Sigmoid colon (tissue), 7 donors: ENCODE results near the gene PCBP3. TPM values are rescaled to one million over a fixed set of nuclear protein-coding genes. Genes with fewer than 3 reads are reported as not detected.

ENCODE experiments used
- DNase-seq: peaks from one replicate; pipeline ENCODE4 v3.0.0-alpha.2; 2019
- H3K27ac ChIP-seq, 4 donors: fragments of 200-600 bp; sonication (generic); one replicate each; pipeline ENCODE4 v1.5.1; 2016 to 2019; ENCODE audit warnings: mild to moderate bottlenecking in 1 of 4
- H3K27me3 ChIP-seq, 3 donors: fragments of 200-600 bp; sonication (generic); one replicate each; pipeline ENCODE4 v1.5.1; 2019; ENCODE audit warnings: mild to moderate bottlenecking in 1 of 3
- H3K36me3 ChIP-seq, 4 donors: fragments of 200-600 bp; sonication (generic); one replicate each; pipeline ENCODE4 v1.5.1; 2016 to 2019
- H3K4me1 ChIP-seq, 4 donors: fragments of 200-600 bp; sonication (generic); one replicate each; pipeline ENCODE4 v1.5.1; 2017 to 2019
- H3K4me3 ChIP-seq, 4 donors: fragments of 200-600 bp; sonication (generic); one replicate each; pipeline ENCODE4 v1.5.1; 2017 to 2019; ENCODE audit warnings: mild to moderate bottlenecking in 2 of 4, moderate library complexity in 1 of 4
- H3K9me3 ChIP-seq, 4 donors: fragments of 200-600 bp in 3 of 4; sonication (generic) in 3 of 4; one replicate each; pipeline versions ENCODE4 v1.5.1 to v1.6.1; 2013 to 2019
- EP300 ChIP-seq, 4 donors: sonication (generic); formaldehyde crosslinking; IDR thresholded peaks; one replicate each; pipeline ENCODE4 v1.6.1; 2017; ENCODE audit warnings: antibody characterized with exemption in 4 of 4
- POLR2A ChIP-seq, 2 donors: fragments of 450-650 bp; IDR thresholded peaks; one replicate each; pipeline ENCODE4 v1.6.1; 2016; ENCODE audit warnings: antibody characterized with exemption in 2 of 2, mild to moderate bottlenecking in 2 of 2, moderate library complexity in 2 of 2
- POLR2AphosphoS5 ChIP-seq, 4 donors: sonication (generic); formaldehyde crosslinking; IDR thresholded peaks; one replicate each; pipeline ENCODE4 v1.6.1; 2017; ENCODE audit warnings: antibody characterized with exemption in 4 of 4
- WGBS, 2 donors: extraction: QIAGEN DNeasy Blood & Tissue Kit; methylation state at CpG; one replicate each; pipeline ENCODE4 v1.1.7; 2013; 5-methylcytosine and 5-hydroxymethylcytosine counted together
- intact Hi-C: fragments of 100-400 bp; cut with DNase I; formaldehyde crosslinking; loops from one replicate; pipeline ENCODE4 v1.15.1; 2023
- polyA plus RNA-seq, 3 donors: library from polyadenylated mRNA; stranded (reverse); fragments of 200-250 nt; gene quantifications; one replicate each; pipeline ENCODE4 v1.2.3, GENCODE V29; 2013
- total RNA-seq, 4 donors: library from RNA; depleted of rRNA; stranded (reverse); fragments of >200 nt; gene quantifications; one replicate each; pipeline ENCODE4 v1.1.0, GENCODE V29; 2016
- TF ChIP-seq, protein P1 (sequence below), 4 experiments: fragments of 450-650 bp in 3 of 4; fragments of 200-600 bp in 1 of 4; IDR thresholded peaks; one replicate each; pipeline ENCODE4 v1.5.1; 2016 to 2019; ENCODE audit warnings: antibody characterized with exemption in 4 of 4, mild to moderate bottlenecking in 3 of 4, moderate library complexity in 2 of 4
- donor health status: healthy with polysubstance abuse.
- donor health status: Bipolar disorder and iron deficiency.
- donor health status: healthy.

Gene PCBP3
- total and polyA plus RNA-seq, 7 donors = 1.2 to 21.3 (median 8.2) TPM

DNA sequence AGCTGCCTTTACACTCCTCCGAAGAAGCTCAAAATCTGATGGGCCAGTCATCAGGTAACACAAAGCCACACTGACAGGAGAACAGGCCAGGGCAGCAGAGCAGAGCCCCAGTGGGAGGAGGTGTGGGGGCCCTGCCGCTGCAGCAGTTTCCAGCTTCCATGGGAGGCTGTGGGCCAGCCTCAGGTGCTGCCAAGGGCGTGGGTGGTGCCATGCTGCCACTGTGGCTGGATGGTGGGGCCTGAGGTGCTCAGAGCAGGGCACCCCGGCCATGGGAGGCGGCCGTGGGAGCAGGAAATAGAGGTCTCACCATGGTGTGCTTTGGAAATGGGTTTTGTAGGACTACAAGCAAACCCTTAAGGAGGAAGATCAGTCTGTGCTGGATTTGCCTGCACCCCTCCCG lies 287.3 kb downstream of the PCBP3 start:
- TF ChIP-seq, protein P1, sequence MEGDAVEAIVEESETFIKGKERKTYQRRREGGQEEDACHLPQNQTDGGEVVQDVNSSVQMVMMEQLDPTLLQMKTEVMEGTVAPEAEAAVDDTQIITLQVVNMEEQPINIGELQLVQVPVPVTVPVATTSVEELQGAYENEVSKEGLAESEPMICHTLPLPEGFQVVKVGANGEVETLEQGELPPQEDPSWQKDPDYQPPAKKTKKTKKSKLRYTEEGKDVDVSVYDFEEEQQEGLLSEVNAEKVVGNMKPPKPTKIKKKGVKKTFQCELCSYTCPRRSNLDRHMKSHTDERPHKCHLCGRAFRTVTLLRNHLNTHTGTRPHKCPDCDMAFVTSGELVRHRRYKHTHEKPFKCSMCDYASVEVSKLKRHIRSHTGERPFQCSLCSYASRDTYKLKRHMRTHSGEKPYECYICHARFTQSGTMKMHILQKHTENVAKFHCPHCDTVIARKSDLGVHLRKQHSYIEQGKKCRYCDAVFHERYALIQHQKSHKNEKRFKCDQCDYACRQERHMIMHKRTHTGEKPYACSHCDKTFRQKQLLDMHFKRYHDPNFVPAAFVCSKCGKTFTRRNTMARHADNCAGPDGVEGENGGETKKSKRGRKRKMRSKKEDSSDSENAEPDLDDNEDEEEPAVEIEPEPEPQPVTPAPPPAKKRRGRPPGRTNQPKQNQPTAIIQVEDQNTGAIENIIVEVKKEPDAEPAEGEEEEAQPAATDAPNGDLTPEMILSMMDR (IDR thresholded peaks at IDR 0.05) = no peak
- TF ChIP-seq POLR2AphosphoS5 (IDR thresholded peaks at IDR 0.05) (no peak), EP300 (IDR thresholded peaks at IDR 0.05) (no peak), POLR2A (IDR thresholded peaks at IDR 0.05) (no peak)
- H3K4me1 ChIP-seq = no peaks in the 10 kb centered on the region
- no peaks in the 10 kb centered on the region for H3K36me3 ChIP-seq
- peaks cover 0 to 7% (median 2%) of the 10 kb centered on the region in 4 donors for H3K9me3 ChIP-seq
- intact Hi-C loops = no loop called here
- no peak for DNase-seq
- 78 to 79% methylated on average over 7 of the region's 7 CpGs for WGBS, 2 donors
- no peak overlapping the region for H3K4me3 ChIP-seq
- no peak overlapping the region for H3K27ac ChIP-seq
- H3K27me3 ChIP-seq = no peaks in the 10 kb centered on the region

- intact Hi-C loops = no loop called here
- Histone ChIP-seq H3K9me3 (peaks cover 0 to 12% (median 4%) of the 10 kb centered on the region in 4 donors), H3K4me1 (no peaks in the 10 kb centered on the region), H3K27ac (no peak overlapping the region), H3K27me3 (no peaks in the 10 kb centered on the region), H3K36me3 (no peaks in the 10 kb centered on the region), H3K4me3 (no peak overlapping the region)
- no peak for TF ChIP-seq POLR2AphosphoS5 (IDR thresholded peaks at IDR 0.05)
- TF ChIP-seq EP300 (IDR thresholded peaks at IDR 0.05) = no peak
- TF ChIP-seq POLR2A (IDR thresholded peaks at IDR 0.05) = no peak
- TF ChIP-seq, protein P1 (IDR thresholded peaks at IDR 0.05) = no peak
- WGBS, 2 donors = 87 to 91% methylated on average over 23 of the region's 23 CpGs
- no peak for DNase-seq
Observed at GRCh38 chr21:45931397-45931969, 288.0 kb downstream of the PCBP3 start.

DNA sequence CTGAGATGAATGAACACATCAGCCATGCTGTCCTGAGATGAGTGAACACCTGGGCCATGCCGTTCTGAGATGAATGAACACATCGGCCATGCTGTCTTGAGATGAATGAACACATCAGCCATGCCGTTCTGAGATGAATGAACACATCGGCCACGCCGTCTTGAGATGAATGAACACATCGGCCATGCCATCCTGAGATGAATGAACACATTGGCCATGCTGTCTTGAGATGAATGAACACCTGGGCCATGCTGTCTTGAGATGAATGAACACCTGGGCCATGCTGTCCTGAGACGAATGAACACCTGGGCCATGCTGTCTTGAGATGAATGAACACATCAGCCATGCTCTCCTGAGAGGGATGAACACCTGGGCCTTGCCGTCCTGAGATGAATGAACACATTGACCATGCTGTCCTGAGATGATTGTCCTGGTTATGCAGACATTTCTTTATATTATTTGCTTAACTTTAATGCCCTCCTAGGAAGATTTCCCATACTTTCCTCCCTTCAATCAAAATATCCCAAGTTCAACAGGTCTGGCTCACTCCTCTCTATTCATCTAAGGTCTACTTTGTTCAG lies 289.5 kb downstream of the PCBP3 start:
- Histone ChIP-seq H3K9me3 (peaks cover 0 to 12% (median 4%) of the 10 kb centered on the region in 4 donors), H3K27ac (no peak overlapping the region), H3K36me3 (no peaks in the 10 kb centered on the region), H3K4me3 (no peak overlapping the region), H3K4me1 (no peaks in the 10 kb centered on the region), H3K27me3 (no peaks in the 10 kb centered on the region)
- no peak for TF ChIP-seq POLR2AphosphoS5 (IDR thresholded peaks at IDR 0.05)
- no peak for TF ChIP-seq EP300 (IDR thresholded peaks at IDR 0.05)
- intact Hi-C loops = no loop called here
- no peak for DNase-seq
- WGBS, 2 donors = 66 to 71% methylated on average over 9 of the region's 9 CpGs

- Histone ChIP-seq H3K4me1 (no peaks in the 10 kb centered on the region), H3K36me3 (no peaks in the 10 kb centered on the region), H3K4me3 (no peak overlapping the region), H3K9me3 (peaks cover 0 to 12% (median 4%) of the 10 kb centered on the region in 4 donors), H3K27ac (no peak overlapping the region), H3K27me3 (no peaks in the 10 kb centered on the region)
- intact Hi-C loops = no loop called here
- no peak for DNase-seq
- 71 to 72% methylated on average over 6 of the region's 6 CpGs for whole genome bisulfite sequencing, 2 donors
- TF ChIP-seq EP300 (IDR thresholded peaks at IDR 0.05) (no peak), POLR2AphosphoS5 (IDR thresholded peaks at IDR 0.05) (no peak), POLR2A (IDR thresholded peaks at IDR 0.05) (no peak)
- TF ChIP-seq, protein P1 (IDR thresholded peaks at IDR 0.05) = no peak
Observed at GRCh38 chr21:45934085-45934484, 290.6 kb downstream of the PCBP3 start.

DNA sequence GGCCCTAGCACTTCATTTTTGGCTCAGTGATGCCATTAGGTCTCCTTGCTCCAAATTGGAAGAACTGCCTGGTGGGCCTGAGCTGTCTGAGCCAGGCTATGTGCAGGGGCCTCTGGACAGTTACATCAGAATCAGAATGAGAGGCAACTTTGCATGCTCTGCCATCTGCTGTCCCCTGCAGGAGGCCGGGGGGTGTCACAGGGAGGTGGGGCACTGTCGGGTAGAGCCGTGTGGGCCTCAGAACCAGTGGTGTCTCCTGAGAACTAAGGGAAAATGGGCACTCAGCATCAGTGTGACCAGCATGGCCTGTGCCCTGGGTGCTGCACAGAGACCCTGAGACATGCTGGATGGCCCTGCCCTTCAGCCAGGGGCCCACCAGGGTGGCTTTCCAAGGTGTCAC lies 291.0 kb downstream of the PCBP3 start:
- no peaks in the 10 kb centered on the region for H3K36me3 ChIP-seq
- intact Hi-C loops = no loop called here
- peaks cover 0 to 12% (median 4%) of the 10 kb centered on the region in 4 donors for H3K9me3 ChIP-seq
- no peaks in the 10 kb centered on the region for H3K27me3 ChIP-seq
- WGBS, 2 donors = 75 to 85% methylated on average over 3 of the region's 3 CpGs
- no peak overlapping the region for H3K27ac ChIP-seq
- no peak for DNase-seq
- H3K4me1 ChIP-seq = no peaks in the 10 kb centered on the region
- no peak for TF ChIP-seq POLR2A (IDR thresholded peaks at IDR 0.05)
- TF ChIP-seq POLR2AphosphoS5 (IDR thresholded peaks at IDR 0.05) = no peak
- TF ChIP-seq, protein P1 (IDR thresholded peaks at IDR 0.05) = no peak
- TF ChIP-seq EP300 (IDR thresholded peaks at IDR 0.05) = no peak
- no peak overlapping the region for H3K4me3 ChIP-seq
